ENCODE measurements around the gene HGS.

GRCh38 chr17:81638683-81639082 lies 45.1 kb upstream of the HGS start:
- TF ChIP-seq CTCF (IDR thresholded peaks at IDR 0.05; ENCODE audit: low read depth, low read length, poor library complexity, severe bottlenecking) (no peak), EZH2phosphoT487 (IDR thresholded peaks at IDR 0.05; ENCODE audit: borderline replicate concordance, low read length) (no peak)

Data from DOHH2 (cell line).